Inflammatory macrophage treated with lipopolysaccharide for 1 hour (primary cell): ENCODE results near the gene GPC5.
"Not testable (repeated sequence)": the region's sequence is repeated elsewhere in the genome, so short reads cannot be mapped to it uniquely, and the experiment has no call there.

Experiments used
- DNase-seq, 2 donors: peaks; one replicate each; pipeline ENCODE4 v3.0.0-alpha.2; 2020 to 2022

Gene GPC5

GRCh38 chr13:92514420-92515125 is 1116.2 kb downstream of the GPC5 start:
- no peak for DNase-seq

GRCh38 chr13:92516878-92517277 is 1118.5 kb downstream of the GPC5 start:
- DNase-seq = not testable (repeated sequence)

- DNase-seq = not testable (repeated sequence)
Measured at GRCh38 chr13:92518622-92519021, 1120.2 kb downstream of the GPC5 start.

GRCh38 chr13:92530364-92530763 is 1131.9 kb downstream of the GPC5 start:
- no peak for DNase-seq

GRCh38 chr13:92535222-92536006 is 1137.0 kb downstream of the GPC5 start:
- no peak for DNase-seq

- DNase-seq = no peak
Measured at GRCh38 chr13:92537471-92537870, 1139.0 kb downstream of the GPC5 start.

GRCh38 chr13:92538164-92538563 is 1139.7 kb downstream of the GPC5 start:
- no peak for DNase-seq

- not testable (repeated sequence) for DNase-seq
Measured at GRCh38 chr13:92539148-92539547, 1140.7 kb downstream of the GPC5 start.

GRCh38 chr13:92547266-92547665 is 1148.8 kb downstream of the GPC5 start:
- DNase-seq = no peak

GRCh38 chr13:92549276-92549675 is 1150.9 kb downstream of the GPC5 start:
- DNase-seq = no peak

- DNase-seq = no peak
Measured at GRCh38 chr13:92553470-92554114, 1155.2 kb downstream of the GPC5 start.

- DNase-seq = no peak
Measured at GRCh38 chr13:92560883-92561282, 1162.5 kb downstream of the GPC5 start.

GRCh38 chr13:92564942-92565341 is 1166.5 kb downstream of the GPC5 start:
- no peak for DNase-seq

- no peak for DNase-seq
Measured at GRCh38 chr13:92566767-92567166, 1168.3 kb downstream of the GPC5 start.

- DNase-seq = no peak
Measured at GRCh38 chr13:92572190-92572589, 1173.8 kb downstream of the GPC5 start.

GRCh38 chr13:92573467-92574057 is 1175.1 kb downstream of the GPC5 start:
- no peak for DNase-seq

- no peak for DNase-seq
Measured at GRCh38 chr13:92574499-92574898, 1176.1 kb downstream of the GPC5 start.

GRCh38 chr13:92575777-92576176 is 1177.4 kb downstream of the GPC5 start:
- DNase-seq = no peak

GRCh38 chr13:92578358-92578757 is 1179.9 kb downstream of the GPC5 start:
- no peak for DNase-seq

- no peak for DNase-seq
Measured at GRCh38 chr13:92589955-92590354, 1191.5 kb downstream of the GPC5 start.

- DNase-seq = no peak
Measured at GRCh38 chr13:92590503-92590908, 1192.1 kb downstream of the GPC5 start.

- DNase-seq = no peak
Measured at GRCh38 chr13:92591117-92591516, 1192.7 kb downstream of the GPC5 start.

GRCh38 chr13:92592757-92593156 is 1194.3 kb downstream of the GPC5 start:
- no peak for DNase-seq
